Prostate gland (tissue), 2 donors: ENCODE results near the gene GPS2. TPM values are rescaled to one million over a fixed set of nuclear protein-coding genes. Genes with fewer than 3 reads are reported as not detected.

Source experiments
- DNase-seq: peaks from one replicate; pipeline ENCODE4 v3.0.0-alpha.2; 2019; ENCODE audit warnings: low spot score
- H3K27ac ChIP-seq, 2 donors: fragments of 200-600 bp; sonication (generic); 2 replicates each; pipeline ENCODE4 v1.5.1; 2017 to 2019
- H3K27me3 ChIP-seq: fragments of 200-600 bp; sonication (generic); replicated peaks from 2 replicates; pipeline ENCODE4 v1.5.1; 2019; ENCODE audit not compliant: insufficient read depth
- H3K36me3 ChIP-seq, 2 donors: fragments of 200-600 bp; sonication (generic); 1 replicate in 1 of 2; 2 replicates in 1 of 2; pipeline versions ENCODE4 v1.5.1 to v1.8.1; 2017 to 2019
- H3K4me1 ChIP-seq: fragments of 200-600 bp; sonication (generic); replicated peaks from 2 replicates; pipeline ENCODE4 v1.5.1; 2019
- H3K4me3 ChIP-seq, 2 donors: fragments of 200-600 bp; sonication (generic); 2 replicates each; pipeline ENCODE4 v1.5.1; 2017 to 2019
- H3K9me3 ChIP-seq: fragments of 200-600 bp; sonication (generic); 2 replicates; pipeline ENCODE4 v1.5.1; 2017
- CTCF ChIP-seq, 4 experiments: fragments of 200-600 bp in 2 of 4; fragments of 450-650 bp in 2 of 4; sonication (generic) in 2 of 4; IDR thresholded peaks; 1 replicate in 3 of 4; 2 replicates in 1 of 4; pipeline ENCODE4 v1.5.1; 2016 to 2019; ENCODE audit warnings: antibody characterized with exemption in 4 of 4, mild to moderate bottlenecking in 2 of 4, moderate library complexity in 2 of 4
- POLR2A ChIP-seq: fragments of 450-650 bp; IDR thresholded peaks from one replicate; pipeline ENCODE4 v1.6.1; 2016; ENCODE audit warnings: antibody characterized with exemption, mild to moderate bottlenecking
- POLR2AphosphoS5 ChIP-seq: sonication (generic); formaldehyde crosslinking; IDR thresholded peaks from one replicate; pipeline ENCODE4 v1.6.1; 2017; ENCODE audit warnings: antibody characterized with exemption
- WGBS: methylation state at CpG from one replicate; pipeline ENCODE4 v1.1.5; 2018; 5-methylcytosine and 5-hydroxymethylcytosine counted together
- intact Hi-C: fragments of 100-400 bp; cut with DNase I; formaldehyde crosslinking; loops from one replicate; pipeline ENCODE4 v1.14.2; 2022
- total RNA-seq, 2 donors: library from RNA; depleted of rRNA; stranded (reverse); fragments of >200 nt; gene quantifications; one replicate each; pipeline ENCODE4 v1.1.0, GENCODE V29; 2016

GPS2 gene
- total RNA-seq, 2 donors from 2014 or later: 88.4 to 140 TPM

GRCh38 chr17:7289256-7290032 lies 25.7 kb downstream of the GPS2 start:
- intact Hi-C loops: loop anchor here (10.0 kb wide), 1 partner anchor 245 kb away; the partner anchor contains the start of gene SLC16A11
- no peak overlapping the region for H3K4me3 ChIP-seq
- no peaks in the 10 kb centered on the region for H3K27me3 ChIP-seq
- peaks cover 4% of the 10 kb centered on the region for H3K4me1 ChIP-seq
- TF ChIP-seq CTCF (IDR thresholded peaks at IDR 0.05) (no peak), POLR2A (no peak), POLR2AphosphoS5 (no peak)
- no peak overlapping the region for H3K27ac ChIP-seq
- H3K36me3 ChIP-seq: no peaks in the 10 kb centered on the region
- WGBS: 77% methylated on average over 18 of the region's 18 CpGs
- DNase-seq: no peak
- H3K9me3 ChIP-seq: no peaks in the 10 kb centered on the region

DNA sequence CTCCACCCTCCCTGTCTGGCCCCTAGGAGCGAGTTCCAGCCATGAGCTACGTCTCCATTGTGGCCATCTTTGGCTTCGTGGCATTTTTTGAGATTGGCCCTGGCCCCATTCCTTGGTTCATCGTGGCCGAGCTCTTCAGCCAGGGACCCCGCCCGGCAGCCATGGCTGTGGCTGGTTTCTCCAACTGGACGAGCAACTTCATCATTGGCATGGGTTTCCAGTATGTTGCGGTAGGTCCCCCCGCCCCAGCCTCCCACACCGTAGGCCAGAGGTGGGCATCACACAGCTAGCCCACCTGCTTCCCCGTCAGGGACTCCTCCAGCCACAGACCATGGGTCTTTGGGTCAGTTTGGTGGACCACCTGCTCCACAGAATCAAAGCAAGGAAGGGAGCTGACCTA lies 29.5 kb downstream of the GPS2 start:
- DNase-seq: no peak
- Histone ChIP-seq H3K27me3 (no peaks in the 10 kb centered on the region), H3K27ac (no peak overlapping the region), H3K4me3 (no peak overlapping the region), H3K36me3 (no peaks in the 10 kb centered on the region), H3K9me3 (no peaks in the 10 kb centered on the region), H3K4me1 (peaks cover 9% of the 10 kb centered on the region)
- 88% methylated on average over 11 of the region's 12 CpGs for WGBS
- intact Hi-C loops: loop anchor here (10.0 kb wide), 1 partner anchor 241 kb away; the partner anchor contains the start of gene SLC16A11
- TF ChIP-seq POLR2A (no peak), CTCF (IDR thresholded peaks at IDR 0.05) (no peak), POLR2AphosphoS5 (no peak)

GRCh38 chr17:7284911-7285310 lies 30.2 kb downstream of the GPS2 start:
- no peaks in the 10 kb centered on the region for H3K36me3 ChIP-seq
- DNase-seq: no peak
- no peaks in the 10 kb centered on the region for H3K9me3 ChIP-seq
- 95% methylated on average over 14 of the region's 16 CpGs for WGBS
- no peaks in the 10 kb centered on the region for H3K27me3 ChIP-seq
- intact Hi-C loops: loop anchor here (10.0 kb wide), 1 partner anchor 240 kb away; the partner anchor contains the start of gene SLC16A11
- H3K4me3 ChIP-seq: no peak overlapping the region
- H3K4me1 ChIP-seq: peaks cover 9% of the 10 kb centered on the region
- TF ChIP-seq CTCF (IDR thresholded peaks at IDR 0.05): no peak
- no peak for TF ChIP-seq POLR2AphosphoS5
- TF ChIP-seq POLR2A: no peak
- no peak overlapping the region for H3K27ac ChIP-seq

DNA sequence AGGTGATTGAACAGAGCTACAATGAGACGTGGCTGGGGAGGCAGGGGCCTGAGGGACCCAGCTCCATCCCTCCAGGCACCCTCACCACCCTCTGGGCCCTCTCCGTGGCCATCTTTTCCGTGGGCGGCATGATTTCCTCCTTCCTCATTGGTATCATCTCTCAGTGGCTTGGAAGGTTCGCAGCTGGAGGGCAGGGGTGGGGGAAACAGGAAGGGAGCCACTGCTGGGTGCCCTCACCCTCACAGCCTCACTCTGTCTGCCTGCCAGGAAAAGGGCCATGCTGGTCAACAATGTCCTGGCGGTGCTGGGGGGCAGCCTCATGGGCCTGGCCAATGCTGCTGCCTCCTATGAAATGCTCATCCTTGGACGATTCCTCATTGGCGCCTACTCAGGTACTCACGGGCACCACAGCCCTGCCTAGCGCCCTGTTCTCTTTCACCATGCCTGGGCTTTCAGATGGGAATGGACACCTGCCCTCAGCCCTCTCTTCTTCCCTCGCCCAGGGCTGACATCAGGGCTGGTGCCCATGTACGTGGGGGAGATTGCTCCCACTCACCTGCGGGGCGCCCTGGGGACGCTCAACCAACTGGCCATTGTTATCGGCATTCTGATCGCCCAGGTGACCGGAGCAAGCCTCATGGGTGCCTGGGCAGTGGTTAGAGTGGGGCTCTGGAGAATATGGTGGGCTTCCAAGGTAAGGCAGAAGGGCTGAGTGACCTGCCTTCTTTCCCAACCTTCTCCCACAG lies 31.5 kb downstream of the GPS2 start:
- H3K36me3 ChIP-seq: no peaks in the 10 kb centered on the region
- no peaks in the 10 kb centered on the region for H3K9me3 ChIP-seq
- intact Hi-C loops: loop anchor here (10.0 kb wide), 1 partner anchor 239 kb away; the partner anchor contains the start of gene SLC16A11
- TF ChIP-seq POLR2A (no peak), CTCF (IDR thresholded peaks at IDR 0.05) (no peak), POLR2AphosphoS5 (no peak)
- H3K27ac ChIP-seq: peak overlapping the region in 1 of 2 donors; percentile 27
- H3K27me3 ChIP-seq: no peaks in the 10 kb centered on the region
- WGBS: 88% methylated on average over 17 of the region's 18 CpGs
- peaks cover 9% of the 10 kb centered on the region for H3K4me1 ChIP-seq
- H3K4me3 ChIP-seq: no peak overlapping the region
- DNase-seq: no peak
